Loucy (cell line): ENCODE results near the gene PEAK3.

Experiments
- EZH2phosphoT487 ChIP-seq: fragments of 200-600 bp; IDR thresholded peaks from 2 replicates; pipeline ENCODE4 v1.6.1; 2018; ENCODE audit warnings: antibody characterized with exemption, mild to moderate bottlenecking, moderate library complexity, borderline replicate concordance
- TF ChIP-seq, protein P1 (sequence below): fragments of 200-600 bp; sonication (generic); conservative IDR thresholded peaks from 2 replicates; pipeline ENCODE4 v1.5.1; 2014; ENCODE audit warnings: mild to moderate bottlenecking, antibody characterized with exemption, low read length

DNA sequence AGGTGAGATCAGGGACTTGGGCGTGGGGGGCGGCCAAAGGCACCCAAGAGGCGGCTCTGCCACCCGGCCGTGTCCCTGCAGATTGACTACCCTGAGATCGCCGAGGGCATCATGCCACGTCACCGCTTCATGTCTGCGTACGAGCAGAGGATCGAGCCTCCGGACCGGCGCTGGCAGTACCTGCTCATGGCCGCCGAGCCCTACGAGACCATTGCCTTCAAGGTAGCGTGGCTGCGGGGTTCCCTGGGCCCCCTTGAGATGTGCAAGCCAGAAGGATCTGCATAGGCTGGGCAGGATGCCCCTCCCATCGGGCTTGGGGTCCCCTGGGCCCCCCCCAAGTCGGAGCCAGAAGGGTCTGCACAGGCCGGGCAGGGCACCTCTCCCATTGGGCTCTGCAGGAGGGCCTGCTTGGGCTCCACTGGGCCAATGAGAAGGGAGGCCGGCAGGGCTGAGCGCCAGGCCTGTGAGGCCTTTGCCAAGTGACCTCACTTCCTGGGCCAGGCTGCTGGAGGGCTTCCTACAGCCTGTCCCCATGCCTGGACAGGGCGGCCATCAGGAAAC lies 35.1 kb downstream of the PEAK3 start:
- TF ChIP-seq, protein P1, sequence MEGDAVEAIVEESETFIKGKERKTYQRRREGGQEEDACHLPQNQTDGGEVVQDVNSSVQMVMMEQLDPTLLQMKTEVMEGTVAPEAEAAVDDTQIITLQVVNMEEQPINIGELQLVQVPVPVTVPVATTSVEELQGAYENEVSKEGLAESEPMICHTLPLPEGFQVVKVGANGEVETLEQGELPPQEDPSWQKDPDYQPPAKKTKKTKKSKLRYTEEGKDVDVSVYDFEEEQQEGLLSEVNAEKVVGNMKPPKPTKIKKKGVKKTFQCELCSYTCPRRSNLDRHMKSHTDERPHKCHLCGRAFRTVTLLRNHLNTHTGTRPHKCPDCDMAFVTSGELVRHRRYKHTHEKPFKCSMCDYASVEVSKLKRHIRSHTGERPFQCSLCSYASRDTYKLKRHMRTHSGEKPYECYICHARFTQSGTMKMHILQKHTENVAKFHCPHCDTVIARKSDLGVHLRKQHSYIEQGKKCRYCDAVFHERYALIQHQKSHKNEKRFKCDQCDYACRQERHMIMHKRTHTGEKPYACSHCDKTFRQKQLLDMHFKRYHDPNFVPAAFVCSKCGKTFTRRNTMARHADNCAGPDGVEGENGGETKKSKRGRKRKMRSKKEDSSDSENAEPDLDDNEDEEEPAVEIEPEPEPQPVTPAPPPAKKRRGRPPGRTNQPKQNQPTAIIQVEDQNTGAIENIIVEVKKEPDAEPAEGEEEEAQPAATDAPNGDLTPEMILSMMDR = no peak
- no peak for TF ChIP-seq EZH2phosphoT487
